ENCODE data around the gene SFI1.

Gene SFI1

DNA sequence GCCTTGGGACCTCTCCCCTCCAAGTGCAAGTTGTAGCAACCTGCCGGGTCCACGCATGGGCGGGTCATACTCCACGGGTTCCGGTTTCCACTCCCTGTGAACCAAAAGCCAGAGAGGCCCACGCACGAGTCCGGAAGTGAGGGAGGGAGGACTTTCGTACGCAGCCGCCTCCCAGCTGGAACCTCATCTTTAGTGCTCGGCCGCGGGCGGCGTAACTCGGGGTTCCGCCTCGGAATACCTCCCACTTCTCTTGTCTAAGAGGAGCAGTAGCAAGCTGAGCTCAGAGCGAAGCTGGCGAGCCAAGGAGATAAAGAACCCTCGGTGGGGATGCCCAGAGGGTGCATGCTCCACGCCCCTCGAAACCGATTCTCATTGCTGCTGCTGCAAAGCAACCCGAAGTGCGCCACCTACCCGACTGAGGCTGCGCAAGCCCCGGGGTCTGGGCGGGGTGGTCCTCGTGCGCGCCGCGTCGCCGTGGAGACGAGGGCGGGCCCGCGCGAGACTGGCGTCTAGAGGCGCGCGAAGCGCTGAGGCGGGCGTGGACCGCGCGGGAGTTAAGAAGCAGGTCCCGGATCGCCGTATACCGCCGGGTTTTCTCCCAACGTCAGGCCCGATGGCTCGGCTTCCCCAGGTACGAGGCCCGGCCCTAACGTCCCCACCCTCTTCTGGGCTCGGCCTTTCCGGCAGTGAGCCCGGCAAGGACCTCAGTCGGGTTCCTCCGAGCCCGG lies at the start of gene SFI1:
TSS of gene SFI1 (plus strand) at position 530 of the 728 bp plus-strand sequence. CDS start 11,749 bp downstream, outside the sequence.
- H3K4me3 ChIP-seq (ENCODE audit: low read length), result peak within 1 kb of the TSS; percentile 88
- peak; percentile 29 for TF ChIP-seq CTCF (conservative IDR thresholded peaks at IDR 0.05; ENCODE audit: low read depth, low read length)
- peak; percentile 51 for DNase-seq (ENCODE audit: low read depth)

GRCh38 chr22:31446767-31447166 lies 49.6 kb upstream of the SFI1 start:
- DNase-seq (ENCODE audit: low read depth), result no peak
- H3K4me3 ChIP-seq (ENCODE audit: low read length), result no peak overlapping the region
- no peak for TF ChIP-seq CTCF (conservative IDR thresholded peaks at IDR 0.05; ENCODE audit: low read depth, low read length)

DNA sequence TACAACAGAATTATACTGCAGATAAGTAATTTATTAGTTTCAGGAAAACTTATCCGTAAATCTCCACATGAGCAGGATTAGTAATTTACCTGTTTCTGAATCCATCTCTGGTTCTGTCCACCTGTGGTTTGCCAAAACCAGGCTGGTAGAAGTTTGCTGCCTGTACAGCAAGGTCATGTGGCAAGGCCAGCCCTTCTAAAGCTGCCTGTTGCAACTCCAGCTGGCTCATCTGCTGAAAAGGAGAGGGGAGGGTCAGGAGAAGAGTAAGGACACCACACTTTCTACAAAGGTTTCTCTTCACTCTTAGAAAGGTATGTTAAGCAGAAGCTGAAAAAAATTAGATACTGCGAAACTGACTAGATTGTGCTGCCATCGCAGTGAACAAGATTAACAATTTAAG lies 49.0 kb upstream of the SFI1 start:
- TF ChIP-seq CTCF (conservative IDR thresholded peaks at IDR 0.05; ENCODE audit: low read depth, low read length), result no peak
- no peak for DNase-seq (ENCODE audit: low read depth)
- H3K4me3 ChIP-seq (ENCODE audit: low read length), result no peak overlapping the region

GRCh38 chr22:31448382-31448781 lies 48.0 kb upstream of the SFI1 start:
- no peak for DNase-seq (ENCODE audit: low read depth)
- no peak overlapping the region for H3K4me3 ChIP-seq (ENCODE audit: low read length)
- no peak for TF ChIP-seq CTCF (conservative IDR thresholded peaks at IDR 0.05; ENCODE audit: low read depth, low read length)

DNA sequence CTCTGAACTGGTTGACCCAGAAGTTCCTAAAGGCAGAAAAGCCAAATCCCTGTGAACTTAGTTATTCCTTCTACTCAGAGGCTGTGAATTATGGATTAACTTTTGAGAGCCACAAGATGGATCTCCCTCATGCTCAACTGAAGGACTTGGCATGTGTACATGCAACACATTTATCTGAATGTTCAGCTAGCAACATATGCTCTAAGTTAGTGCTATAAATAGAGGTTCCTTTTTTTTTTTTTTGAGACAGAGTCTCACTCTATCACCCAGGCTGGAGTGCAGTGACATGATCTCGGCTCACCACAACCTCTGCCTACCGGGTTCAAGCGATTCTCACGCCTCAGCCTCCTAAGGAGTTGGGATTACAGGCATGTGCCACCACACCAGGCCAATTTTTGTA lies 46.8 kb upstream of the SFI1 start:
- H3K4me3 ChIP-seq (ENCODE audit: low read length), result no peak overlapping the region
- DNase-seq (ENCODE audit: low read depth), result no peak
- TF ChIP-seq CTCF (conservative IDR thresholded peaks at IDR 0.05; ENCODE audit: low read depth, low read length), result no peak

GRCh38 chr22:31451709-31452571 lies 44.4 kb upstream of the SFI1 start:
- H3K4me3 ChIP-seq (ENCODE audit: low read length), result no peak overlapping the region
- no peak for DNase-seq (ENCODE audit: low read depth)
- TF ChIP-seq CTCF (conservative IDR thresholded peaks at IDR 0.05; ENCODE audit: low read depth, low read length), result peak; percentile 85

Data from retinal pigment epithelial cell (primary cell).